Common myeloid progenitor, CD34-positive (primary cell): ENCODE results near the gene PPP2R5C.

ENCODE experiments used
- CTCF ChIA-PET: fragments of 350-600 bp; sonication (Branson Sonifier 250); formaldehyde crosslinking; loops from one replicate; lab custom pipeline; 2021; ENCODE audit warnings: antibody characterized with exemption; lab: Charles Lee
- POLR2A ChIA-PET: fragments of 350-600 bp; sonication (Branson Sonifier 250); formaldehyde crosslinking; loops from one replicate; lab custom pipeline; 2021; ENCODE audit warnings: antibody characterized with exemption; lab: Charles Lee
- DNase-seq, 3 donors: peaks; one replicate each; pipeline versions ENCODE4 v3.0.0 to v3.0.0-alpha.2; 2013
- H3K27ac ChIP-seq, 2 experiments: 1 replicate in 1 of 2; 2 replicates in 1 of 2; pipeline ENCODE4 v1.7.0; 2013; ENCODE audit warnings: inconsistent platforms in 2 of 2, low read length in 2 of 2, mild to moderate bottlenecking in 2 of 2, low read depth in 1 of 2, moderate library complexity in 1 of 2; ENCODE audit not compliant: severe bottlenecking in 2 of 2, insufficient read depth in 1 of 2, poor library complexity in 1 of 2
- H3K27me3 ChIP-seq, 5 experiments: replicated peaks in 2 of 5; 1 replicate in 3 of 5; 2 replicates in 2 of 5; pipeline versions ENCODE4 v1.6.1 to v1.7.0; 2013; ENCODE audit warnings: low read length in 4 of 5, mild to moderate bottlenecking in 2 of 5, moderate library complexity in 2 of 5, inconsistent platforms in 1 of 5; ENCODE audit not compliant: insufficient read depth in 5 of 5, control insufficient read depth in 4 of 5
- H3K36me3 ChIP-seq, 4 experiments: 1 replicate in 2 of 4; 2 replicates in 2 of 4; pipeline versions ENCODE4 v1.6.1 to v1.7.0; 2013; ENCODE audit warnings: low read length in 3 of 4, control low read depth in 1 of 4, mild to moderate bottlenecking in 1 of 4; ENCODE audit not compliant: control insufficient read depth in 4 of 4, insufficient read depth in 4 of 4
- H3K4me1 ChIP-seq, 4 experiments: 1 replicate in 3 of 4; 2 replicates in 1 of 4; pipeline versions ENCODE4 v1.6.1 to v1.7.1; 2013; ENCODE audit warnings: low read length in 3 of 4, mild to moderate bottlenecking in 3 of 4, control low read depth in 1 of 4, inconsistent platforms in 1 of 4, moderate library complexity in 1 of 4; ENCODE audit not compliant: control insufficient read depth in 4 of 4, insufficient read depth in 4 of 4; ENCODE audit errors: control extremely low read depth in 1 of 4
- H3K4me3 ChIP-seq, 7 experiments: 1 replicate in 4 of 7; 2 replicates in 3 of 7; pipeline versions ENCODE4 v1.5.1 to v1.7.0; 2013; ENCODE audit warnings: mild to moderate bottlenecking in 7 of 7, low read length in 6 of 7, moderate library complexity in 6 of 7, inconsistent platforms in 2 of 7, low read depth in 2 of 7, control low read depth in 1 of 7; ENCODE audit not compliant: insufficient read depth in 4 of 7, control insufficient read depth in 1 of 7; ENCODE audit errors: extremely low read depth in 1 of 7
- H3K9me3 ChIP-seq, 5 experiments: 1 replicate in 4 of 5; 2 replicates in 1 of 5; pipeline versions ENCODE4 v1.6.1 to v1.7.1; 2013; ENCODE audit warnings: low read length in 4 of 5, mild to moderate bottlenecking in 2 of 5, inconsistent platforms in 1 of 5, low read depth in 1 of 5, moderate library complexity in 1 of 5; ENCODE audit not compliant: control insufficient read depth in 4 of 5, insufficient read depth in 2 of 5; ENCODE audit errors: control extremely low read depth in 1 of 5
- WGBS: methylation state at CpG from one replicate; pipeline ENCODE4 v1.1.5; 2013; ENCODE audit not compliant: insufficient coverage; 5-methylcytosine and 5-hydroxymethylcytosine counted together

PPP2R5C gene

GRCh38 chr14:101873991-101874390 is 112.5 kb downstream of the PPP2R5C start:
- Histone ChIP-seq H3K9me3 (no peaks in the 10 kb centered on the region), H3K36me3 (peaks cover 0 to 5% (median 0%) of the 10 kb centered on the region in 4 experiments), H3K27me3 (no peaks in the 10 kb centered on the region), H3K27ac (peak overlapping the region; percentile 97 to 98), H3K4me1 (peaks cover 22 to 61% (median 50%) of the 10 kb centered on the region in 4 experiments), H3K4me3 (peak overlapping the region in 3 of 7 experiments; percentile 40 to 50 (median 48))
- DNase-seq, result peak; percentile 91 to 96 (median 94)
- no CpG with 5 or more reads among the region's 4 CpGs for WGBS
- ChIA-PET CTCF (interaction anchor here (1.0 to 2.8 kb wide), 3 partner anchors 17 to 103 kb away, joined by 3 to 9 read pairs (median 8); no protein-coding TSS in a partner anchor), POLR2A (interaction anchor here (1.1 to 2.5 kb wide), 3 partner anchors 19 to 64 kb away, joined by 3 to 10 read pairs (median 5); no protein-coding TSS in a partner anchor)

GRCh38 chr14:101875041-101875726 is 113.7 kb downstream of the PPP2R5C start:
- Histone ChIP-seq H3K27ac (peak overlapping the region; percentile 97 to 98), H3K4me3 (peak overlapping the region in 1 of 7 experiments; percentile 62), H3K36me3 (peaks cover 0 to 5% (median 0%) of the 10 kb centered on the region in 4 experiments), H3K27me3 (no peaks in the 10 kb centered on the region), H3K9me3 (no peaks in the 10 kb centered on the region), H3K4me1 (peaks cover 22 to 69% (median 58%) of the 10 kb centered on the region in 4 experiments)
- ChIA-PET POLR2A (interaction anchor here (1.0 to 2.5 kb wide), 3 partner anchors 18 to 66 kb away, joined by 4 to 10 read pairs (median 5); no protein-coding TSS in a partner anchor), CTCF (interaction anchor here (0.7 to 2.8 kb wide), 7 partner anchors 9 to 169 kb away, joined by 3 to 9 read pairs (median 4); no protein-coding TSS in a partner anchor)
- 93% methylated on average over 2 of the region's 8 CpGs for WGBS
- no peak for DNase-seq

DNA sequence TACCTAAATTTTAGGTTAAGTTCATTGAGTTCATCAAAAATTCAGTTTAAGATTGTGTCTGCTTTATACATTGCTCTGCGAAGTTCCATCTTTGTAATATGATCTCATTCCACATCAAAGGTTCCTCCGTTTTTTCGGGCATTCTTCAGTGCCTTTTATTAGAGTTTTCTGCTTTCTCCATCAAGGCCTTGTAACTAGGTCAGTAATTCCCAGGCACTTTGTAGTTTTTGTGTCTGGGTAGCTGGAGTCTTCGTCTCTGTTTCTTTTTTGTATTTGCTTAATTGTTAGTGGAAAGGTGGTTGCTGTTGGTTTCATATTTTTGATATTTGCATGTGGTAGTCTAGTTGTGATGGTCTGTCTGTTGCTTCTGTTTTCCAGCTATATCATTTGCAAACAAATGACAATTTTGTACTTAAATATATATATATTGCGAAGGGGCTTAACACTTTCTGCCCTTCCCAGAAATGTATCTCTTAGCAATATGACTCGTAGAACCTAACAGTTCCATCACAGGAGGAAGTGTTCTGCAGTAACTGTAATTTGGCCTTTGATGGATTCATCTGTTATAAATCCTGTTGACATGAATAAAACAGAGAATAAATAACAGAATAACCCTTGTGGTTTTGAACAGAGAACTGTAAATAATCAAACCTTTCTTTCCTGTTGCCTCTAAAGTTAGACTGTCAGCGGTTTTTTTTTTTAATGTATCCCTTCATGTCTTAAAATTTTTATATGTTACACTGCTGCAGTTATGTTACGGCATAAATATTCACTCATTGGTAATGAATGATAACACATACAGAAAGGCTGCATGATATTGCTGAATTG is 114.4 kb downstream of the PPP2R5C start:
- H3K4me3 ChIP-seq, result peak overlapping the region in 5 of 7 experiments; percentile 16 to 62 (median 44)
- DNase-seq, result peak; percentile 36 to 77 (median 62)

GRCh38 chr14:101876555-101876938 is 115.0 kb downstream of the PPP2R5C start:
- DNase-seq, result peak; percentile 100
- Histone ChIP-seq H3K27ac (peak overlapping the region; percentile 97 to 98), H3K4me1 (peaks cover 22 to 69% (median 58%) of the 10 kb centered on the region in 4 experiments), H3K4me3 (peak overlapping the region in 4 of 7 experiments; percentile 22 to 62 (median 44)), H3K9me3 (no peaks in the 10 kb centered on the region), H3K36me3 (peaks cover 0 to 5% (median 2%) of the 10 kb centered on the region in 4 experiments), H3K27me3 (no peaks in the 10 kb centered on the region)
- 0% methylated on average over 5 of the region's 8 CpGs for WGBS
- POLR2A ChIA-PET, result interaction anchor here (0.7 kb wide), 1 partner anchor 33 kb away, joined by 3 read pairs; no protein-coding TSS in a partner anchor
- CTCF ChIA-PET, result no interaction called here

More for the DNA sequence above, 114.4 kb downstream of the PPP2R5C start:
- ChIA-PET CTCF (interaction anchor here (0.7 to 2.8 kb wide), 6 partner anchors 9 to 169 kb away, joined by 3 to 9 read pairs (median 5); no protein-coding TSS in a partner anchor), POLR2A (interaction anchor here (2.4 to 2.5 kb wide), 2 partner anchors 21 to 66 kb away, joined by 5 to 10 read pairs; no protein-coding TSS in a partner anchor)
- no peaks in the 10 kb centered on the region for H3K27me3 ChIP-seq
- no peaks in the 10 kb centered on the region for H3K9me3 ChIP-seq
- H3K4me1 ChIP-seq, result peaks cover 22 to 69% (median 58%) of the 10 kb centered on the region in 4 experiments
- WGBS, result no CpG with 5 or more reads among the region's 8 CpGs
- peak overlapping the region; percentile 97 to 98 for H3K27ac ChIP-seq
- peaks cover 0 to 5% (median 0%) of the 10 kb centered on the region in 4 experiments for H3K36me3 ChIP-seq

GRCh38 chr14:101877766-101878165 is 116.3 kb downstream of the PPP2R5C start:
- Histone ChIP-seq H3K27me3 (no peaks in the 10 kb centered on the region), H3K27ac (peak overlapping the region; percentile 88 to 97), H3K4me3 (peak overlapping the region in 1 of 7 experiments; percentile 43), H3K4me1 (peaks cover 22 to 64% (median 58%) of the 10 kb centered on the region in 4 experiments), H3K36me3 (peaks cover 0 to 12% (median 5%) of the 10 kb centered on the region in 4 experiments), H3K9me3 (no peaks in the 10 kb centered on the region)
- WGBS, result 57% methylated on average over 6 of the region's 7 CpGs
- DNase-seq, result peak in 2 of 3 donors; percentile 53 to 72
- ChIA-PET CTCF (interaction anchor here (0.9 to 2.9 kb wide), 4 partner anchors 10 to 106 kb away, joined by 3 to 17 read pairs (median 10); no protein-coding TSS in a partner anchor), POLR2A (interaction anchor here (1.0 kb wide), 1 partner anchor 68 kb away, joined by 4 read pairs; no protein-coding TSS in a partner anchor)

GRCh38 chr14:101878211-101878821 is 116.8 kb downstream of the PPP2R5C start:
- 94% methylated on average over 7 of the region's 9 CpGs for WGBS
- peak overlapping the region; percentile 88 to 97 for H3K27ac ChIP-seq
- peaks cover 22 to 60% (median 57%) of the 10 kb centered on the region in 4 experiments for H3K4me1 ChIP-seq
- peak in 2 of 3 donors; percentile 37 to 52 for DNase-seq
- H3K9me3 ChIP-seq, result no peaks in the 10 kb centered on the region
- ChIA-PET CTCF (interaction anchor here (0.9 to 2.9 kb wide), 8 partner anchors 9 to 107 kb away, joined by 3 to 17 read pairs (median 6); no protein-coding TSS in a partner anchor), POLR2A (interaction anchor here (1.1 to 1.2 kb wide), 2 partner anchors 24 to 34 kb away, joined by 3 to 5 read pairs; no protein-coding TSS in a partner anchor)
- H3K36me3 ChIP-seq, result peaks cover 0 to 12% (median 5%) of the 10 kb centered on the region in 4 experiments
- peak overlapping the region in 1 of 7 experiments; percentile 43 for H3K4me3 ChIP-seq
- H3K27me3 ChIP-seq, result no peaks in the 10 kb centered on the region
